Measurements from ENCODE around the gene VAMP8.
"Not testable (repeated sequence)": the region's sequence is repeated elsewhere in the genome, so short reads cannot be mapped to it uniquely, and the experiment has no call there.

VAMP8 gene

GRCh38 chr2:85584354-85584856 is 7.0 kb downstream of the VAMP8 start, which contains the start of gene VAMP5:
Gene VAMP5 (plus strand): TSS chr2:85584431. CDS start chr2:85584491, 60 bp downstream.
- Histone ChIP-seq H3K9me3 (ENCODE audit: control insufficient read depth in 1 of 2, low read length in 2 of 2) (no peaks in the 10 kb centered on the region), H3K36me3 (ENCODE audit: control insufficient read depth in 1 of 2, insufficient read depth in 2 of 2, low read length in 2 of 2) (no peaks in the 10 kb centered on the region), H3K27me3 (ENCODE audit: low read depth, low read length) (no peaks in the 10 kb centered on the region), H3K27ac (ENCODE audit: low read length) (peak within 1 kb of the TSS; percentile 85), H3K4me1 (ENCODE audit: control insufficient read depth in 1 of 2, insufficient read depth in 2 of 2, low read length in 2 of 2) (peaks cover 16 to 22% of the 10 kb centered on the region in 2 donors), H3K4me3 (ENCODE audit: low read depth in 1 of 2, low read length in 2 of 2) (peak within 1 kb of the TSS; percentile 72 to 76)

GRCh38 chr2:85584857-85585780 is 7.7 kb downstream of the VAMP8 start:
- peaks cover 16 to 24% of the 10 kb centered on the region in 2 donors for H3K4me1 ChIP-seq (ENCODE audit: control insufficient read depth in 1 of 2, insufficient read depth in 2 of 2, low read length in 2 of 2)

GRCh38 chr2:85585781-85586105 is 8.4 kb downstream of the VAMP8 start:
- peaks cover 16 to 31% of the 10 kb centered on the region in 2 donors for H3K4me1 ChIP-seq (ENCODE audit: control insufficient read depth in 1 of 2, insufficient read depth in 2 of 2, low read length in 2 of 2)

More at GRCh38 chr2:85584857-85585780, 7.7 kb downstream of the VAMP8 start:
- Histone ChIP-seq H3K9me3 (ENCODE audit: control insufficient read depth in 1 of 2, low read length in 2 of 2) (no peaks in the 10 kb centered on the region), H3K27me3 (ENCODE audit: low read depth, low read length) (no peaks in the 10 kb centered on the region), H3K36me3 (ENCODE audit: control insufficient read depth in 1 of 2, insufficient read depth in 2 of 2, low read length in 2 of 2) (no peaks in the 10 kb centered on the region), H3K4me3 (ENCODE audit: low read depth in 1 of 2, low read length in 2 of 2) (peak overlapping the region; percentile 72 to 76), H3K27ac (ENCODE audit: low read length) (peak overlapping the region; percentile 85)

GRCh38 chr2:85588236-85588635 is 10.8 kb downstream of the VAMP8 start:
- H3K27ac ChIP-seq (ENCODE audit: low read length): no peak overlapping the region
- H3K9me3 ChIP-seq (ENCODE audit: control insufficient read depth in 1 of 2, low read length in 2 of 2): no peaks in the 10 kb centered on the region
- H3K4me3 ChIP-seq (ENCODE audit: low read depth in 1 of 2, low read length in 2 of 2): no peak overlapping the region
- no peaks in the 10 kb centered on the region for H3K27me3 ChIP-seq (ENCODE audit: low read depth, low read length)
- no peaks in the 10 kb centered on the region for H3K36me3 ChIP-seq (ENCODE audit: control insufficient read depth in 1 of 2, insufficient read depth in 2 of 2, low read length in 2 of 2)
- peaks cover 21 to 33% of the 10 kb centered on the region in 2 donors for H3K4me1 ChIP-seq (ENCODE audit: control insufficient read depth in 1 of 2, insufficient read depth in 2 of 2, low read length in 2 of 2)

More at GRCh38 chr2:85585781-85586105, 8.4 kb downstream of the VAMP8 start:
- Histone ChIP-seq H3K9me3 (ENCODE audit: control insufficient read depth in 1 of 2, low read length in 2 of 2) (no peaks in the 10 kb centered on the region), H3K27me3 (ENCODE audit: low read depth, low read length) (no peaks in the 10 kb centered on the region), H3K4me3 (ENCODE audit: low read depth in 1 of 2, low read length in 2 of 2) (peak overlapping the region; percentile 23 to 76), H3K36me3 (ENCODE audit: control insufficient read depth in 1 of 2, insufficient read depth in 2 of 2, low read length in 2 of 2) (no peaks in the 10 kb centered on the region), H3K27ac (ENCODE audit: low read length) (peak overlapping the region; percentile 85)

- Histone ChIP-seq H3K4me3 (ENCODE audit: low read depth in 1 of 2, low read length in 2 of 2) (no peak overlapping the region), H3K9me3 (ENCODE audit: control insufficient read depth in 1 of 2, low read length in 2 of 2) (no peaks in the 10 kb centered on the region), H3K27ac (ENCODE audit: low read length) (no peak overlapping the region), H3K27me3 (ENCODE audit: low read depth, low read length) (no peaks in the 10 kb centered on the region), H3K4me1 (ENCODE audit: control insufficient read depth in 1 of 2, insufficient read depth in 2 of 2, low read length in 2 of 2) (peaks cover 20 to 33% of the 10 kb centered on the region in 2 donors), H3K36me3 (ENCODE audit: control insufficient read depth in 1 of 2, insufficient read depth in 2 of 2, low read length in 2 of 2) (no peaks in the 10 kb centered on the region)
These were observed 11.3 kb downstream of the VAMP8 start for GRCh38 chr2:85588645-85589044.

- Histone ChIP-seq H3K36me3 (ENCODE audit: control insufficient read depth in 1 of 2, insufficient read depth in 2 of 2, low read length in 2 of 2) (no peaks in the 10 kb centered on the region), H3K27me3 (ENCODE audit: low read depth, low read length) (no peaks in the 10 kb centered on the region), H3K9me3 (ENCODE audit: control insufficient read depth in 1 of 2, low read length in 2 of 2) (no peaks in the 10 kb centered on the region), H3K4me1 (ENCODE audit: control insufficient read depth in 1 of 2, insufficient read depth in 2 of 2, low read length in 2 of 2) (peaks cover 17 to 33% of the 10 kb centered on the region in 2 donors), H3K4me3 (ENCODE audit: low read depth in 1 of 2, low read length in 2 of 2) (no peak overlapping the region), H3K27ac (ENCODE audit: low read length) (no peak overlapping the region)
These were observed 11.8 kb downstream of the VAMP8 start for GRCh38 chr2:85589181-85589580.

- Histone ChIP-seq H3K9me3 (ENCODE audit: control insufficient read depth in 1 of 2, low read length in 2 of 2) (no peaks in the 10 kb centered on the region), H3K36me3 (ENCODE audit: control insufficient read depth in 1 of 2, insufficient read depth in 2 of 2, low read length in 2 of 2) (no peaks in the 10 kb centered on the region), H3K27me3 (ENCODE audit: low read depth, low read length) (no peaks in the 10 kb centered on the region), H3K27ac (ENCODE audit: low read length) (no peak overlapping the region), H3K4me3 (ENCODE audit: low read depth in 1 of 2, low read length in 2 of 2) (no peak overlapping the region), H3K4me1 (ENCODE audit: control insufficient read depth in 1 of 2, insufficient read depth in 2 of 2, low read length in 2 of 2) (peaks cover 12 to 38% of the 10 kb centered on the region in 2 donors)
These were observed 12.8 kb downstream of the VAMP8 start for GRCh38 chr2:85589982-85590791.

- peaks cover 9 to 30% of the 10 kb centered on the region in 2 donors for H3K4me1 ChIP-seq (ENCODE audit: control insufficient read depth in 1 of 2, insufficient read depth in 2 of 2, low read length in 2 of 2)
- H3K36me3 ChIP-seq (ENCODE audit: control insufficient read depth in 1 of 2, insufficient read depth in 2 of 2, low read length in 2 of 2): no peaks in the 10 kb centered on the region
- no peak overlapping the region for H3K4me3 ChIP-seq (ENCODE audit: low read depth in 1 of 2, low read length in 2 of 2)
- H3K27ac ChIP-seq (ENCODE audit: low read length): no peak overlapping the region
- no peaks in the 10 kb centered on the region for H3K27me3 ChIP-seq (ENCODE audit: low read depth, low read length)
- no peaks in the 10 kb centered on the region for H3K9me3 ChIP-seq (ENCODE audit: control insufficient read depth in 1 of 2, low read length in 2 of 2)
These were observed 13.6 kb downstream of the VAMP8 start for GRCh38 chr2:85590950-85591349.

GRCh38 chr2:85591563-85591962 is 14.2 kb downstream of the VAMP8 start:
- H3K27me3 ChIP-seq (ENCODE audit: low read depth, low read length): no peaks in the 10 kb centered on the region
- no peaks in the 10 kb centered on the region for H3K36me3 ChIP-seq (ENCODE audit: control insufficient read depth in 1 of 2, insufficient read depth in 2 of 2, low read length in 2 of 2)
- H3K4me3 ChIP-seq (ENCODE audit: low read depth in 1 of 2, low read length in 2 of 2): no peak overlapping the region
- H3K4me1 ChIP-seq (ENCODE audit: control insufficient read depth in 1 of 2, insufficient read depth in 2 of 2, low read length in 2 of 2): peaks cover 14 to 36% of the 10 kb centered on the region in 2 donors
- no peaks in the 10 kb centered on the region for H3K9me3 ChIP-seq (ENCODE audit: control insufficient read depth in 1 of 2, low read length in 2 of 2)
- H3K27ac ChIP-seq (ENCODE audit: low read length): no peak overlapping the region

GRCh38 chr2:85592299-85592698 is 14.9 kb downstream of the VAMP8 start:
- not testable (repeated sequence) for H3K4me3 ChIP-seq (ENCODE audit: low read depth in 1 of 2, low read length in 2 of 2); H3K27me3 ChIP-seq (ENCODE audit: low read depth, low read length); H3K27ac ChIP-seq (ENCODE audit: low read length); H3K36me3 ChIP-seq (ENCODE audit: control insufficient read depth in 1 of 2, insufficient read depth in 2 of 2, low read length in 2 of 2); H3K9me3 ChIP-seq (ENCODE audit: control insufficient read depth in 1 of 2, low read length in 2 of 2)
- H3K4me1 ChIP-seq (ENCODE audit: control insufficient read depth in 1 of 2, insufficient read depth in 2 of 2, low read length in 2 of 2): peaks cover 19 to 43% of the 10 kb centered on the region in 2 donors

GRCh38 chr2:85593023-85593422 is 15.6 kb downstream of the VAMP8 start:
- Histone ChIP-seq H3K27me3 (ENCODE audit: low read depth, low read length) (no peaks in the 10 kb centered on the region), H3K4me3 (ENCODE audit: low read depth in 1 of 2, low read length in 2 of 2) (no peak overlapping the region), H3K36me3 (ENCODE audit: control insufficient read depth in 1 of 2, insufficient read depth in 2 of 2, low read length in 2 of 2) (peaks cover 7 to 9% of the 10 kb centered on the region in 2 donors), H3K27ac (ENCODE audit: low read length) (no peak overlapping the region), H3K4me1 (ENCODE audit: control insufficient read depth in 1 of 2, insufficient read depth in 2 of 2, low read length in 2 of 2) (peaks cover 17 to 45% of the 10 kb centered on the region in 2 donors), H3K9me3 (ENCODE audit: control insufficient read depth in 1 of 2, low read length in 2 of 2) (no peaks in the 10 kb centered on the region)
